ENCODE results near the gene TBC1D5.

DNA sequence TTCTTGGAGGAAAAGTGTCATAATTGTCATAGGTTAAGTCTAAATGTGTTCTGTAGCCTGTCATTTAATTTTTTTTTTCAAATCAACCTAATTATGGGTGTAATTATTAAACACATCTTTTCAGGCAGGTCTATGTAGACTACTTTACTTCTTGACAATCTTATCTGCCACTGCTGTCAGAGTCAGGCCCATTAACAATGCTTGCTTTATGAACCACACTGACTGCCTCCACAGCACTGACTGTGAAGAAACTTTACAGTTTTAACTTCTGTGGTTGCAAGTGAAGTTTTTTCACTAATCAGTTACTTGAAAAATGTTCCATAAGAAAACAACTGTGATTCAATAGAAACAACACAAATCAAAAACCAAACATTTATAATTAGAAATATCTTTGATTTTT, 449.9 kb downstream of the TBC1D5 start:
- TF ChIP-seq CTCF (IDR thresholded peaks at IDR 0.05), result no peak
- TF ChIP-seq EZH2phosphoT487 (IDR thresholded peaks at IDR 0.05), result no peak

Measured in neural progenitor cell (in vitro differentiated cells).